HEK293 (cell line): Measurements from ENCODE around the gene INPP5D.

ENCODE experiments used
- CTCF ChIA-PET: fragments of 350-600 bp; formaldehyde crosslinking; extraction: SDS; loops from one replicate; lab custom pipeline; 2021; ENCODE audit warnings: antibody characterized with exemption; lab: Yijun Ruan, JAX
- POLR2A ChIA-PET: fragments of 300-600 bp; formaldehyde crosslinking; extraction: SDS; loops from one replicate; lab custom pipeline; 2020; ENCODE audit warnings: antibody characterized with exemption, inconsistent platforms; lab: Yijun Ruan, JAX
- H3K27ac ChIP-seq: fragments of 200-500 bp; sonication (Bioruptor generic); 2 replicates; pipeline ENCODE4 v1.5.1; 2014; ENCODE audit warnings: low read depth, low read length, control low read depth, inconsistent platforms; ENCODE audit errors: extremely low read depth
- H3K36me3 ChIP-seq, 2 experiments: fragments of 200-500 bp in 1 of 2; sonication (Bioruptor generic) in 1 of 2; 1 replicate in 1 of 2; 2 replicates in 1 of 2; pipeline ENCODE4 v1.5.1; 2014 to 2017; ENCODE audit warnings: inconsistent platforms in 2 of 2, low read length in 2 of 2; ENCODE audit not compliant: control insufficient read depth in 2 of 2, insufficient read depth in 1 of 2
- H3K4me1 ChIP-seq: fragments of 200-500 bp; sonication (Bioruptor generic); 2 replicates; pipeline ENCODE4 v1.5.1; 2014; ENCODE audit warnings: mild to moderate bottlenecking, low read length, inconsistent platforms; ENCODE audit not compliant: control insufficient read depth, insufficient read depth
- H3K4me3 ChIP-seq: 2 replicates; pipeline ENCODE4 v1.5.1; 2011; ENCODE audit warnings: low read depth, mild to moderate bottlenecking, control low read depth, low read length, moderate library complexity
- H3K9me3 ChIP-seq: fragments of 200-500 bp; sonication (Bioruptor generic); 2 replicates; pipeline ENCODE4 v1.5.1; 2014; ENCODE audit warnings: low read depth, low read length, inconsistent platforms; ENCODE audit not compliant: control insufficient read depth, insufficient read depth
- BCL11B ChIP-seq: fragments of 450-650 bp; formaldehyde crosslinking; IDR thresholded peaks from 2 replicates; pipeline ENCODE4 v1.5.1; 2016; ENCODE audit warnings: low read depth, missing biosample characterization, missing genetic modification characterization
- KLF1 ChIP-seq: fragments of 450-650 bp; formaldehyde crosslinking; IDR thresholded peaks from 2 replicates; pipeline ENCODE4 v1.5.1; 2016; ENCODE audit warnings: missing biosample characterization, missing genetic modification characterization
- KLF10 ChIP-seq: fragments of 450-650 bp; IDR thresholded peaks from 2 replicates; pipeline ENCODE4 v1.5.1; 2018; ENCODE audit warnings: missing biosample characterization, mild to moderate bottlenecking, missing genetic modification characterization
- KLF9 ChIP-seq: fragments of 450-650 bp; formaldehyde crosslinking; IDR thresholded peaks from 2 replicates; pipeline ENCODE4 v1.5.1; 2016; ENCODE audit warnings: missing biosample characterization, missing genetic modification characterization, low read depth
- MEIS1 ChIP-seq: sonication (generic); formaldehyde crosslinking; IDR thresholded peaks from 2 replicates; pipeline ENCODE4 v1.8.1; 2022; ENCODE audit warnings: missing genetic modification reagents, mild to moderate bottlenecking, borderline replicate concordance
- RBAK ChIP-seq: fragments of 450-650 bp; formaldehyde crosslinking; IDR thresholded peaks from 2 replicates; pipeline ENCODE4 v1.5.1; 2016; ENCODE audit warnings: missing biosample characterization, missing genetic modification characterization
- SCRT2 ChIP-seq: fragments of 450-650 bp; formaldehyde crosslinking; IDR thresholded peaks from 2 replicates; pipeline ENCODE4 v1.5.1; 2016; ENCODE audit warnings: missing biosample characterization, missing genetic modification characterization
- WT1 ChIP-seq: fragments of 450-650 bp; formaldehyde crosslinking; IDR thresholded peaks from 2 replicates; pipeline ENCODE4 v1.5.1; 2016; ENCODE audit warnings: missing biosample characterization, missing genetic modification characterization
- ZNF112 ChIP-seq: fragments of 450-650 bp; formaldehyde crosslinking; IDR thresholded peaks from 2 replicates; pipeline ENCODE4 v1.5.0; 2017; ENCODE audit warnings: missing biosample characterization, missing genetic modification characterization
- ZNF510 ChIP-seq: fragments of 450-650 bp; formaldehyde crosslinking; IDR thresholded peaks from 2 replicates; pipeline ENCODE4 v1.5.1; 2018; ENCODE audit warnings: mild to moderate bottlenecking, missing genetic modification characterization, missing biosample characterization; ENCODE audit not compliant: insufficient replicate concordance
- ZNF747 ChIP-seq: fragments of 450-650 bp; formaldehyde crosslinking; IDR thresholded peaks from 2 replicates; pipeline ENCODE4 v1.5.1; 2016; ENCODE audit warnings: missing biosample characterization, missing genetic modification characterization
- ZNF792 ChIP-seq: fragments of 450-650 bp; formaldehyde crosslinking; IDR thresholded peaks from 2 replicates; pipeline ENCODE4 v1.5.1; 2016; ENCODE audit warnings: missing biosample characterization, missing genetic modification characterization
- ZSCAN23 ChIP-seq: fragments of 450-650 bp; formaldehyde crosslinking; IDR thresholded peaks from 2 replicates; pipeline ENCODE4 v1.5.1; 2016; ENCODE audit warnings: missing biosample characterization, missing genetic modification characterization
- TF ChIP-seq, protein P1 (sequence below): fragments of 450-650 bp; formaldehyde crosslinking; IDR thresholded peaks from 2 replicates; pipeline ENCODE4 v1.5.1; 2016; ENCODE audit warnings: missing biosample characterization, missing genetic modification characterization
- TF ChIP-seq, protein P2 (sequence below): fragments of 450-650 bp; formaldehyde crosslinking; IDR thresholded peaks from 2 replicates; pipeline ENCODE4 v1.5.1; 2016; ENCODE audit warnings: missing biosample characterization, missing genetic modification characterization
- TF ChIP-seq, protein P3 (sequence below): fragments of 450-650 bp; formaldehyde crosslinking; conservative IDR thresholded peaks from 2 replicates; pipeline ENCODE4 v1.5.1; 2016; ENCODE audit warnings: low read depth, missing biosample characterization, missing genetic modification characterization

Gene INPP5D

DNA sequence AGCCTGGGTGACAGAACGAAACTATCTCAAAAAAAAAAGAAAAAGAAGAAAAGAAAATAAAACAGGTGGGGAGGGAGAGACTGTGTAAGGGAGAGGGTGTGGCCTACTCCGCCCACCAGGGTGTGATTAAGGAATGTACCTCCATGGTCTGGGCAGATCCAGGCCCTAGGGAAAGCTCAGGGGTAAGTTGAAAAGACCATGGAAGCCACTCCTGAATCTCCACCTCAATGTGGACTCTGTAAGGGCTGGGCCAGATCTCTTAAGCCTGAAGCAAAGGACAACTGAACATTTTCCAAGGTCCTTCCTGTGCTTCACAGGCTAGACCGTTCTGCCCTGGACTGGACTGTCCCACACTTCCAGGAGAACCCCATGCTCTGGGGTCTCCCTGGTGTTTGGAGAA, 181.7 kb downstream of the INPP5D start:
- no peak overlapping the region for H3K27ac ChIP-seq
- TF ChIP-seq WT1 (tag by site-specific recombination) (no peak), ZNF792 (no peak), KLF10 (tag by site-specific recombination) (no peak), ZNF510 (tag by site-specific recombination) (no peak), ZNF747 (no peak), RBAK (tag by site-specific recombination) (no peak), KLF1 (tag by site-specific recombination) (peak; percentile 92), MEIS1 (no peak), ZNF112 (tag by site-specific recombination) (no peak), ZSCAN23 (tag by site-specific recombination) (no peak), KLF9 (tag by site-specific recombination) (0 out of 2 replicates have a peak, but pooled peaks have one; percentile 12)
- TF ChIP-seq, protein P1, sequence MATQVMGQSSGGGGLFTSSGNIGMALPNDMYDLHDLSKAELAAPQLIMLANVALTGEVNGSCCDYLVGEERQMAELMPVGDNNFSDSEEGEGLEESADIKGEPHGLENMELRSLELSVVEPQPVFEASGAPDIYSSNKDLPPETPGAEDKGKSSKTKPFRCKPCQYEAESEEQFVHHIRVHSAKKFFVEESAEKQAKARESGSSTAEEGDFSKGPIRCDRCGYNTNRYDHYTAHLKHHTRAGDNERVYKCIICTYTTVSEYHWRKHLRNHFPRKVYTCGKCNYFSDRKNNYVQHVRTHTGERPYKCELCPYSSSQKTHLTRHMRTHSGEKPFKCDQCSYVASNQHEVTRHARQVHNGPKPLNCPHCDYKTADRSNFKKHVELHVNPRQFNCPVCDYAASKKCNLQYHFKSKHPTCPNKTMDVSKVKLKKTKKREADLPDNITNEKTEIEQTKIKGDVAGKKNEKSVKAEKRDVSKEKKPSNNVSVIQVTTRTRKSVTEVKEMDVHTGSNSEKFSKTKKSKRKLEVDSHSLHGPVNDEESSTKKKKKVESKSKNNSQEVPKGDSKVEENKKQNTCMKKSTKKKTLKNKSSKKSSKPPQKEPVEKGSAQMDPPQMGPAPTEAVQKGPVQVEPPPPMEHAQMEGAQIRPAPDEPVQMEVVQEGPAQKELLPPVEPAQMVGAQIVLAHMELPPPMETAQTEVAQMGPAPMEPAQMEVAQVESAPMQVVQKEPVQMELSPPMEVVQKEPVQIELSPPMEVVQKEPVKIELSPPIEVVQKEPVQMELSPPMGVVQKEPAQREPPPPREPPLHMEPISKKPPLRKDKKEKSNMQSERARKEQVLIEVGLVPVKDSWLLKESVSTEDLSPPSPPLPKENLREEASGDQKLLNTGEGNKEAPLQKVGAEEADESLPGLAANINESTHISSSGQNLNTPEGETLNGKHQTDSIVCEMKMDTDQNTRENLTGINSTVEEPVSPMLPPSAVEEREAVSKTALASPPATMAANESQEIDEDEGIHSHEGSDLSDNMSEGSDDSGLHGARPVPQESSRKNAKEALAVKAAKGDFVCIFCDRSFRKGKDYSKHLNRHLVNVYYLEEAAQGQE (tag by site-specific recombination) = no peak
- TF ChIP-seq, protein P2, sequence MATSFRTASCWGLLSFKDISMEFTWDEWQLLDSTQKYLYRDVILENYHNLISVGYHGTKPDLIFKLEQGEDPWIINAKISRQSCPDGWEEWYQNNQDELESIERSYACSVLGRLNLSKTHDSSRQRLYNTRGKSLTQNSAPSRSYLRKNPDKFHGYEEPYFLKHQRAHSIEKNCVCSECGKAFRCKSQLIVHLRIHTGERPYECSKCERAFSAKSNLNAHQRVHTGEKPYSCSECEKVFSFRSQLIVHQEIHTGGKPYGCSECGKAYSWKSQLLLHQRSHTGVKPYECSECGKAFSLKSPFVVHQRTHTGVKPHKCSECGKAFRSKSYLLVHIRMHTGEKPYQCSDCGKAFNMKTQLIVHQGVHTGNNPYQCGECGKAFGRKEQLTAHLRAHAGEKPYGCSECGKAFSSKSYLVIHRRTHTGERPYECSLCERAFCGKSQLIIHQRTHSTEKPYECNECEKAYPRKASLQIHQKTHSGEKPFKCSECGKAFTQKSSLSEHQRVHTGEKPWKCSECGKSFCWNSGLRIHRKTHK = no peak
- TF ChIP-seq, protein P3, sequence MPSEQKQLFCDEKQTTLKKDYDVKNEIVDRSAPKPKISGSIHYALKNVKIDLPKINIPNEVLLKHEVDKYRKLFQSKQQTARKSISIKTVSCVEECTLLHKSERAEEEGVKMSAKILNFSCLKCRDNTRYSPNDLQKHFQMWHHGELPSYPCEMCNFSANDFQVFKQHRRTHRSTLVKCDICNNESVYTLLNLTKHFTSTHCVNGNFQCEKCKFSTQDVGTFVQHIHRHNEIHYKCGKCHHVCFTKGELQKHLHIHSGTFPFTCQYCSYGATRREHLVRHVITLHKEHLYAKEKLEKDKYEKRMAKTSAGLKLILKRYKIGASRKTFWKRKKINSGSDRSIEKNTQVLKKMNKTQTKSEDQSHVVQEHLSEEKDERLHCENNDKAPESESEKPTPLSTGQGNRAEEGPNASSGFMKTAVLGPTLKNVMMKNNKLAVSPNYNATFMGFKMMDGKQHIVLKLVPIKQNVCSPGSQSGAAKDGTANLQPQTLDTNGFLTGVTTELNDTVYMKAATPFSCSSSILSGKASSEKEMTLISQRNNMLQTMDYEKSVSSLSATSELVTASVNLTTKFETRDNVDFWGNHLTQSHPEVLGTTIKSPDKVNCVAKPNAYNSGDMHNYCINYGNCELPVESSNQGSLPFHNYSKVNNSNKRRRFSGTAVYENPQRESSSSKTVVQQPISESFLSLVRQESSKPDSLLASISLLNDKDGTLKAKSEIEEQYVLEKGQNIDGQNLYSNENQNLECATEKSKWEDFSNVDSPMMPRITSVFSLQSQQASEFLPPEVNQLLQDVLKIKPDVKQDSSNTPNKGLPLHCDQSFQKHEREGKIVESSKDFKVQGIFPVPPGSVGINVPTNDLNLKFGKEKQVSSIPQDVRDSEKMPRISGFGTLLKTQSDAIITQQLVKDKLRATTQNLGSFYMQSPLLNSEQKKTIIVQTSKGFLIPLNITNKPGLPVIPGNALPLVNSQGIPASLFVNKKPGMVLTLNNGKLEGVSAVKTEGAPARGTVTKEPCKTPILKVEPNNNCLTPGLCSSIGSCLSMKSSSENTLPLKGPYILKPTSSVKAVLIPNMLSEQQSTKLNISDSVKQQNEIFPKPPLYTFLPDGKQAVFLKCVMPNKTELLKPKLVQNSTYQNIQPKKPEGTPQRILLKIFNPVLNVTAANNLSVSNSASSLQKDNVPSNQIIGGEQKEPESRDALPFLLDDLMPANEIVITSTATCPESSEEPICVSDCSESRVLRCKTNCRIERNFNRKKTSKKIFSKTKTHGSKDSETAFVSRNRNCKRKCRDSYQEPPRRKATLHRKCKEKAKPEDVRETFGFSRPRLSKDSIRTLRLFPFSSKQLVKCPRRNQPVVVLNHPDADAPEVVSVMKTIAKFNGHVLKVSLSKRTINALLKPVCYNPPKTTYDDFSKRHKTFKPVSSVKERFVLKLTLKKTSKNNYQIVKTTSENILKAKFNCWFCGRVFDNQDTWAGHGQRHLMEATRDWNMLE = no peak
- ChIA-PET CTCF (interaction anchor here (0.7 kb wide), 2 partner anchors 32 to 69 kb away, joined by 3 to 7 read pairs; no protein-coding TSS in a partner anchor), POLR2A (no interaction called here)
- no peaks in the 10 kb centered on the region for H3K36me3 ChIP-seq
- H3K4me1 ChIP-seq = no peaks in the 10 kb centered on the region
- no peaks in the 10 kb centered on the region for H3K9me3 ChIP-seq
- H3K4me3 ChIP-seq = no peak overlapping the region

DNA sequence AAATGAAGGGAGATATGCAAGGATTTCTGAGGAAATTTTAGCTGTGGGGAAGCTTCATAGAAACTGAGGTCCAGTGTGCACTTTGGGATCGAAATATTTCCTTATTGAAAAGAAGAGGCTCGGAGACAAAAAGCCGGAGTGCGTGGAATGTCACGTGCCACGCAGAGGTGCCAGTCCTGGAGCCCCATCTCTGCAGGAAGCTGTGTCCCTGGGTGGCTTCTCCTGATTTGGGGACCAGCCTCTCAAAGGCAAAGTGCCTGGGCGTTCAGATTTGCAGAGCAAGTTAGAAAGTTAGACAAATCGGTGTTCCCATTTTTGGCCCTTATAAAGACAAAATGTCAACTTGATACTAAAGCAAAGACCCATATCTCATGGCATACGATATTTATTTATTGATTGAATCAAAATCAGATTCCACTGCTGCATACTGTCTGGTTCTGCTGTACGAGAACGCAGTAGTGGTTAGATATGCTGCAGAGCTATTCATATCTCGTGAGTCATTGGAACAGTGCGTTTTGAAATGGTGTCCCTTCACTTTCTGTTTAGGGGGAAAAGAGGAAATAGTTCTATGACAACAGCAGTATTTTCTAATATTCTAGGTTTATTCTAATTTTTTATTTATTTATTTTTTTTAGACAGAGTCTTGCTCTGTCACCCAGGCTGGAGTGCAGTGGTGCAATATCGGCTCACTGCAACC, 182.2 kb downstream of the INPP5D start:
- Histone ChIP-seq H3K4me1 (no peaks in the 10 kb centered on the region), H3K36me3 (no peaks in the 10 kb centered on the region), H3K9me3 (no peaks in the 10 kb centered on the region), H3K27ac (no peak overlapping the region), H3K4me3 (no peak overlapping the region)
- CTCF ChIA-PET = interaction anchor here (0.7 kb wide), 1 partner anchor 68 kb away, joined by 7 read pairs; no protein-coding TSS in a partner anchor
- TF ChIP-seq BCL11B (tag by site-specific recombination) (no peak), SCRT2 (no peak)
- POLR2A ChIA-PET = no interaction called here
